Measurements from ENCODE around the gene TCF23. TPM values are rescaled to one million over a fixed set of nuclear protein-coding genes. Genes with fewer than 3 reads are reported as not detected.

TCF23 gene
- total and polyA plus RNA-seq, 2 of the 8 experiments (the other 6 are each of a cell fraction or from before 2014, with no cell fraction given), result 0.02 TPM; not detected in 1

GRCh38 chr2:27154488-27154887, 5.7 kb downstream of the TCF23 start:
- CTCF ChIA-PET (ENCODE audit: partially characterized antibody), result interaction anchor here (0.7 to 2.9 kb wide), 7 partner anchors 13 to 80 kb away, joined by 3 to 14 read pairs (median 3); partner anchors contain the start of gene PREB
- Histone ChIP-seq H3K36me3 (ENCODE audit: control insufficient read depth in 2 of 4, insufficient read depth in 4 of 4, low read length in 3 of 4) (no peaks in the 10 kb centered on the region), H3K9me3 (ENCODE audit: insufficient read depth in 2 of 2, low read depth in 1 of 2, low read length in 1 of 2) (no peaks in the 10 kb centered on the region), H3K27ac (ENCODE audit: low read depth, low read length) (no peak overlapping the region), H3K14ac (ENCODE audit: insufficient read length) (no peak overlapping the region), H2BK5ac (ENCODE audit: low read depth, low read length) (no peak overlapping the region), H3K79me2 (ENCODE audit: control insufficient read depth in 1 of 2, insufficient read depth in 2 of 2, low read length in 2 of 2) (no peaks in the 10 kb centered on the region), H3K79me1 (ENCODE audit: low read depth, low read length) (no peaks in the 10 kb centered on the region), H3K56ac (replicated peaks; ENCODE audit: insufficient read length, low read depth, low read length) (no peak overlapping the region), H3K23me2 (ENCODE audit: low read depth, low read length) (no peaks in the 10 kb centered on the region), H2BK120ac (replicated peaks; ENCODE audit: low read depth, low read length) (no peak overlapping the region), H3K4me3 (ENCODE audit: extremely low read depth in 1 of 4, insufficient read depth in 2 of 4, low read depth in 3 of 4, low read length in 4 of 4) (no peak overlapping the region), H2BK15ac (ENCODE audit: low read length) (no peak overlapping the region), H4K20me1 (replicated peaks in 1 of 2; ENCODE audit: control insufficient read depth in 1 of 2, insufficient read depth in 2 of 2, low read length in 2 of 2) (no peaks in the 10 kb centered on the region), H3K18ac (ENCODE audit: extremely low read depth, low read length) (no peak overlapping the region), H2BK20ac (ENCODE audit: low read length) (no peak overlapping the region), H3K4me2 (ENCODE audit: insufficient read depth in 1 of 2, low read depth in 2 of 2, low read length in 2 of 2) (no peak overlapping the region), H3K9ac (replicated peaks in 1 of 4; ENCODE audit: extremely low read depth in 1 of 4, low read depth in 3 of 4, low read length in 3 of 4) (no peak overlapping the region), H4K91ac (replicated peaks; ENCODE audit: insufficient read length, low read length) (no peak overlapping the region), H2AK5ac (ENCODE audit: low read depth, low read length) (no peak overlapping the region), H3K23ac (ENCODE audit: insufficient read length) (no peak overlapping the region), H2AFZ (ENCODE audit: low read length) (no peak overlapping the region), H3K27me3 (replicated peaks in 1 of 4; ENCODE audit: control insufficient read depth in 3 of 4, extremely low read depth in 1 of 4, insufficient read depth in 3 of 4, low read length in 3 of 4) (no peaks in the 10 kb centered on the region), H3K4me1 (replicated peaks in 1 of 4; ENCODE audit: control insufficient read depth in 3 of 4, insufficient read depth in 4 of 4, low read length in 3 of 4) (no peaks in the 10 kb centered on the region; a peak in 1 of 7 replicates), H2BK12ac (ENCODE audit: low read depth, low read length) (0 out of 2 replicates have a peak overlapping the region, but pooled peaks have one; percentile 60), H4K8ac (ENCODE audit: extremely low read depth, insufficient read depth, low read length) (no peak overlapping the region), H3K4ac (replicated peaks; ENCODE audit: insufficient read length, low read depth, low read length) (no peak overlapping the region), H4K5ac (ENCODE audit: insufficient read length, low read depth, low read length) (no peak overlapping the region)
- DNase-seq (ENCODE audit: low read depth in 1 of 2, low spot score in 2 of 2), result no peak
- POLR2A ChIA-PET (ENCODE audit: partially characterized antibody), result interaction anchor here (1.4 kb wide), 1 partner anchor 9 kb away, joined by 6 read pairs; no protein-coding TSS in a partner anchor
- 84% methylated on average over 6 of the region's 6 CpGs; no CpG with 5 or more reads in 1 of the 2 experiments for WGBS, 2 experiments (ENCODE audit: extremely low coverage in 1 of 2, insufficient coverage in 1 of 2, insufficient read length in 1 of 2, insufficient replicate concordance in 2 of 2, low coverage in 1 of 2, low lambda C conversion rate in 2 of 2, missing lambda C conversion rate in 1 of 2)
- no peak for FAIRE-seq
- no peak for TF ChIP-seq KDM4A (IDR thresholded peaks at IDR 0.05; ENCODE audit: low read depth, low read length, severe bottlenecking)
